Spinal cord (tissue), 10 donors: Measurements from ENCODE around the gene TMEM222. TPM values are rescaled to one million over a fixed set of nuclear protein-coding genes. Genes with fewer than 3 reads are reported as not detected.

ENCODE experiments used
- DNase-seq, 6 donors: peaks; one replicate each; pipeline versions ENCODE4 v3.0.0 to v3.0.0-alpha.2; 2013 to 2015; ENCODE audit warnings: low spot score in 6 of 6, low read depth in 4 of 6
- H3K27ac ChIP-seq: one replicate; pipeline ENCODE4 v1.5.1; 2013; ENCODE audit warnings: low read depth, low read length, control low read depth
- H3K27me3 ChIP-seq: one replicate; pipeline ENCODE4 v1.6.1; 2013; ENCODE audit warnings: low read length; ENCODE audit not compliant: control insufficient read depth, insufficient read depth
- H3K36me3 ChIP-seq: one replicate; pipeline ENCODE4 v1.6.1; 2013; ENCODE audit warnings: low read length; ENCODE audit not compliant: control insufficient read depth, insufficient read depth
- H3K4me1 ChIP-seq: one replicate; pipeline ENCODE4 v1.6.1; 2013; ENCODE audit warnings: low read length; ENCODE audit not compliant: control insufficient read depth, insufficient read depth
- H3K4me3 ChIP-seq: one replicate; pipeline ENCODE4 v1.5.1; 2013; ENCODE audit warnings: low read depth, low read length, control low read depth
- H3K9me3 ChIP-seq: one replicate; pipeline ENCODE4 v1.6.1; 2013; ENCODE audit warnings: low read length; ENCODE audit not compliant: control insufficient read depth, insufficient read depth
- WGBS: methylation state at CpG from one replicate; pipeline ENCODE4 v1.1.5; 2013; ENCODE audit warnings: missing lambda C conversion rate; ENCODE audit not compliant: insufficient coverage; 5-methylcytosine and 5-hydroxymethylcytosine counted together
- polyA plus RNA-seq, 2 donors: library from polyadenylated mRNA; unstranded; fragments of 120-200 nt; gene quantifications; one replicate each; pipeline ENCODE4 v1.2.1, GENCODE V29; 2013; ENCODE audit not compliant: insufficient read length in 2 of 2
- total RNA-seq, 2 donors: library from RNA; depleted of rRNA in 1 of 2; stranded (reverse); fragments of 120-200 nt in 1 of 2; fragments of >200 nt in 1 of 2; gene quantifications; one replicate each; pipeline versions ENCODE4 v1.2.3 to v1.2.4, GENCODE V29; 2013 to 2014
- donor health status: healthy.

The TMEM222 gene
- total and polyA plus RNA-seq, 4 donors = 22.6 to 63.3 (median 51.6) TPM

GRCh38 chr1:27293915-27294314 lies 28.0 kb upstream of the TMEM222 start:
- Histone ChIP-seq H3K9me3 (no peaks in the 10 kb centered on the region), H3K4me1 (peaks cover 20% of the 10 kb centered on the region), H3K27ac (no peak overlapping the region), H3K36me3 (peaks cover 55% of the 10 kb centered on the region), H3K27me3 (no peaks in the 10 kb centered on the region), H3K4me3 (no peak overlapping the region)
- WGBS = 98% methylated on average over 7 of the region's 8 CpGs
- no peak for DNase-seq

- WGBS = 14% methylated on average over 7 of the region's 10 CpGs
- no peak overlapping the region for H3K27ac ChIP-seq
- H3K9me3 ChIP-seq = no peaks in the 10 kb centered on the region
- H3K27me3 ChIP-seq = no peaks in the 10 kb centered on the region
- H3K36me3 ChIP-seq = peaks cover 66% of the 10 kb centered on the region
- DNase-seq = peak in 3 of 6 donors; percentile 5 to 89 (median 86)
- peaks cover 49% of the 10 kb centered on the region for H3K4me1 ChIP-seq
- no peak overlapping the region for H3K4me3 ChIP-seq
These were observed 25.1 kb upstream of the TMEM222 start for GRCh38 chr1:27296773-27297291.

GRCh38 chr1:27297903-27298302 lies 24.1 kb upstream of the TMEM222 start:
- peaks cover 64% of the 10 kb centered on the region for H3K36me3 ChIP-seq
- H3K27ac ChIP-seq = no peak overlapping the region
- peaks cover 51% of the 10 kb centered on the region for H3K4me1 ChIP-seq
- no peaks in the 10 kb centered on the region for H3K9me3 ChIP-seq
- WGBS = 80% methylated on average over 3 of the region's 3 CpGs
- DNase-seq = peak in 1 of 6 donors; percentile 25
- H3K27me3 ChIP-seq = no peaks in the 10 kb centered on the region
- H3K4me3 ChIP-seq = no peak overlapping the region

- Histone ChIP-seq H3K4me3 (no peak overlapping the region), H3K27me3 (no peaks in the 10 kb centered on the region), H3K27ac (peak overlapping the region; percentile 91), H3K9me3 (no peaks in the 10 kb centered on the region), H3K4me1 (peaks cover 51% of the 10 kb centered on the region), H3K36me3 (peaks cover 71% of the 10 kb centered on the region)
- DNase-seq = peak in 2 of 6 donors; percentile 49 to 90
- 60% methylated on average over 8 of the region's 8 CpGs for WGBS
These were observed 23.2 kb upstream of the TMEM222 start for GRCh38 chr1:27298632-27299384.

GRCh38 chr1:27299385-27300271 lies 22.3 kb upstream of the TMEM222 start:
- Histone ChIP-seq H3K9me3 (no peaks in the 10 kb centered on the region), H3K4me3 (no peak overlapping the region), H3K36me3 (peaks cover 73% of the 10 kb centered on the region), H3K4me1 (peaks cover 51% of the 10 kb centered on the region), H3K27ac (peak overlapping the region; percentile 91), H3K27me3 (no peaks in the 10 kb centered on the region)
- 53% methylated on average over 13 of the region's 14 CpGs for WGBS
- DNase-seq = peak in 3 of 6 donors; percentile 22 to 89 (median 73)

- H3K9me3 ChIP-seq = no peaks in the 10 kb centered on the region
- DNase-seq = peak; percentile 86 to 98 (median 91)
- WGBS = 0% methylated on average over 2 of the region's 5 CpGs
- peaks cover 51% of the 10 kb centered on the region for H3K4me1 ChIP-seq
- no peak overlapping the region for H3K4me3 ChIP-seq
- H3K36me3 ChIP-seq = peaks cover 79% of the 10 kb centered on the region
- peak overlapping the region; percentile 91 for H3K27ac ChIP-seq
- no peaks in the 10 kb centered on the region for H3K27me3 ChIP-seq
These were observed 21.5 kb upstream of the TMEM222 start for GRCh38 chr1:27300341-27301051.

DNA sequence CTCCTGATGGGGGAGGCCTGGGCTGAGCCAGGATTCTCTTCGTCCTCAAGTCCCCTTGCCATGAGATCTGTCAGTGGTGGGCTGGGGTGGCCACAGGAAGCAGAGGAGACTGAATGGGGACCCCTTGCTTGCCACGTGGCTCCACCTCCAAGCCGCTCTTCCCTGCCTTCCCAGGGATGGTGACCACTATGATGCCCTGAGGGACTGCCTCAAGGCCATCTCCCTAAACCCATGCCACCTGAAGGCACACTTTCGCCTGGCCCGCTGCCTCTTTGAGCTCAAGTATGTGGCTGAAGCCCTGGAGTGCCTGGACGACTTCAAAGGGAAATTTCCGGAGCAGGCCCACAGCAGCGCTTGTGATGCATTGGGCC lies 20.9 kb upstream of the TMEM222 start:
- Histone ChIP-seq H3K4me1 (peaks cover 51% of the 10 kb centered on the region), H3K27ac (peak overlapping the region; percentile 91), H3K4me3 (no peak overlapping the region), H3K36me3 (peaks cover 82% of the 10 kb centered on the region), H3K27me3 (no peaks in the 10 kb centered on the region), H3K9me3 (no peaks in the 10 kb centered on the region)
- no peak for DNase-seq
- WGBS = 57% methylated on average over 7 of the region's 8 CpGs

DNA sequence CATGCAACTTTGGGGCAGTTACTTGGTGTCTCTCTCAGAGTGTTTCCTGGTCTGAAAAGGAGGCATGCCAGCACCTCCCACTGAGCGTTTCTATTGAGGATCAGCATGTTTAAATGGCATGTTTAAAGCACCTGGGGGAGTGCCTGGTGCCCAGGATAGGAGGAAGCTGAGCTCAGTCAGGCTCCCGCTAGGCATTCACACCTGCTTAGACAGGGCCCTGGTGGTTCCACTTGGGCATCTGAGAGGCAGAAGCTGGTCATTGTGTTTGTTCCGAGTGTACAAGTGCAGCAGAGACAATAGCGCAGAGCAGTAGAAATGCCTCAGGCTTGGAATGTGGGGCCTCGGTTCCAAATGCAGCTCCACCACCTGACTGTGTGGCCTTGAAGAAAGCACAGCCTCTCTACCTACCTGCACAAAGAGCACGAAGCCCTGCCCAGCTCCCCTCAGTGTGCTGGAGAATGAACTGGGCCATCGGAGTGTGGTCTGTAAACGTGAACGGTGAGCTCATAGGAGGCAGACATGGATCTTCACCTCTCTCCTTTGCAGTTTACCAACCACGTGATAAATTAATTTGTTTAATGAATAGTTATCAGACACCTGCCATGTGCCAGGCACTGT lies 20.3 kb upstream of the TMEM222 start:
- Histone ChIP-seq H3K36me3 (peaks cover 89% of the 10 kb centered on the region), H3K4me1 (peaks cover 53% of the 10 kb centered on the region), H3K27ac (peak overlapping the region; percentile 91), H3K9me3 (no peaks in the 10 kb centered on the region), H3K4me3 (no peak overlapping the region), H3K27me3 (no peaks in the 10 kb centered on the region)
- 80% methylated on average over 8 of the region's 10 CpGs for WGBS
- no peak for DNase-seq

GRCh38 chr1:27302612-27303011 lies 19.4 kb upstream of the TMEM222 start:
- no peak overlapping the region for H3K27ac ChIP-seq
- no peak for DNase-seq
- H3K36me3 ChIP-seq = peaks cover 89% of the 10 kb centered on the region
- WGBS = 86% methylated on average over 1 of the region's 2 CpGs
- H3K4me1 ChIP-seq = peaks cover 53% of the 10 kb centered on the region
- H3K4me3 ChIP-seq = no peak overlapping the region
- no peaks in the 10 kb centered on the region for H3K27me3 ChIP-seq
- H3K9me3 ChIP-seq = no peaks in the 10 kb centered on the region
